ENCODE results near the gene TMEM156. TPM values are rescaled to one million over a fixed set of nuclear protein-coding genes. Genes with fewer than 3 reads are reported as not detected.

The TMEM156 gene
- total and polyA plus RNA-seq, 2 experiments from 2014 or later: not detected

DNA sequence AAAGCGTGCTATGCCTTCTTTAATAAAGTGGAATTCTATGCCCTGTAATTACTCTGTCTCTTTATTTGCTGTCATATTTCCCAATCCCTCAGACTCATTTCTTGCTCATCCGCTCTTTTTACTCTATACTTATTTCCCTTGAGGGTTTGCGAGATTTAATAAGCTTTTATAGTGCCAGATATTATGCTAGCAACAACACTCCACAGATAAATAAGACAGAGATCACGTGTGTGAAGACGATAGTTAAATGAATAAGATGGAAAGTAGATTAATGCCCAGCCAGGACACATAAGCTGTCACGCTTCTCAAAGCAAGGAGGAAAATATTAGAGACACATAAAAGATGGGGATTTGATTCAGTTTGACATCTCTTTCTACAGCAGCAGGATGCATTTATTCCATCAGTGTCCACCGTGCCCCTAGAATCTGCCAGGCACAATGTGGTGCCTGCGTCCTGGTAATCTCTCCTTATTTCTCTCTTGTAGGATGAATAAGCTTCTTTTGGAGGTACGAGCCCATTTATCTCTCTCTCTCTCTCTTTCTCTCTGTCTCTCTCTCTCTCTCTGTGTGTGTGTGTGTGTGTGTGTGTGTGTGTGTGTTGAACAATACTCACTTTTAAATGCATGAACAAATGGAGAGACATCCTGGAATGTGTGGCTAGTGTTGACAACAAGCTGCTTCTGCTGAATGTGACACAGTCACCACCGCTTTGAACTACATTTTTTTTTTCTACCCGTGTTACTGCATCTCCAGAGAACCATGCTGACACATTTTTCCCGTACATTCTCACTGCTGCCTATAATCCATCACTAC is 48.2 kb downstream of the TMEM156 start:
- no peak overlapping the region for H3K4me2 ChIP-seq
- H3K27ac ChIP-seq (ENCODE audit: low read depth): no peak overlapping the region
- Mint-ChIP-seq H3K27ac (no peak overlapping the region; the same call in 1 of the 2 replicates), H3K4me3 (no peak overlapping the region), H3K36me3 (ENCODE audit: low read depth) (no peaks in the 10 kb centered on the region), H3K4me1 (peaks cover 14% of the 10 kb centered on the region), H3K27me3 (ENCODE audit: insufficient read depth, low read depth, poor library complexity) (peaks cover 7% of the 10 kb centered on the region), H3K9me3 (no peaks in the 10 kb centered on the region)
- ATAC-seq (no peak), DNase-seq (ENCODE audit: low spot score) (no peak)
- no peaks in the 10 kb centered on the region for H3K9me2 ChIP-seq (ENCODE audit: insufficient read depth)
- H4K20me1 ChIP-seq (replicated peaks; ENCODE audit: insufficient read depth): no peaks in the 10 kb centered on the region
- no peaks in the 10 kb centered on the region for H3K27me3 ChIP-seq (ENCODE audit: insufficient read depth)
- no peaks in the 10 kb centered on the region; the same call in 1 of the 2 replicates for H3K4me1 ChIP-seq (ENCODE audit: insufficient read depth)
- no peak overlapping the region for H3K4me3 ChIP-seq
- H3K36me3 ChIP-seq (ENCODE audit: insufficient read depth): no peaks in the 10 kb centered on the region
- peak overlapping the region; percentile 64; the same call in 1 of the 2 replicates for H2AFZ ChIP-seq
- no peaks in the 10 kb centered on the region for H3K79me2 ChIP-seq (replicated peaks; ENCODE audit: insufficient read depth)
- TF ChIP-seq ETS1 (IDR thresholded peaks at IDR 0.05): no peak
- no peak for TF ChIP-seq CTCF (conservative IDR thresholded peaks at IDR 0.05; ENCODE audit: low read depth in 2 of 2)
- no peak for TF ChIP-seq EZH2 (IDR thresholded peaks at IDR 0.05; ENCODE audit: low read depth, unreplicated experiment)
- no peaks in the 10 kb centered on the region for H3F3A ChIP-seq (replicated peaks; ENCODE audit: low read depth)

DNA sequence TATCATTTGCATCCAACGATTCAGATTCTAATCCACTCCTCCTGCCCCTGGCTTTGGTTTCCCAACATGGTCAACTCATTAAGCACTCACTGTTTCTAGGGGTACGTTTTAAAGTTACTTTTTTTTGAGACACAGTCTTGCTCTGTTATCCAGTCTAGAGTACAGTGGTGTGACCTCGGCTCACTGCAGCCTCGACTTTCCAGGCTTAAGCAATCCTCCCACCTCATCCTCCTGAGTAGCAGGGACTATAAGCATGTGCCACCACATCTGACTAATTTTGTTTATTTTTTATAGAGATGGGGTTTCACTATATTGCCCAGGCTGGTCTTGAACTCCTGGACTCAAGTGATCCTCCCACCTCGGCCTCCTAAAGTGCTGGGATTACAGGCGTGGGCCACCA is 48.9 kb downstream of the TMEM156 start:
- Mint-ChIP-seq H3K4me1 (peaks cover 12% of the 10 kb centered on the region), H3K9me3 (no peaks in the 10 kb centered on the region), H3K27me3 (ENCODE audit: insufficient read depth, low read depth, poor library complexity) (peaks cover 7% of the 10 kb centered on the region), H3K27ac (no peak overlapping the region), H3K4me3 (no peak overlapping the region), H3K36me3 (ENCODE audit: low read depth) (no peaks in the 10 kb centered on the region)
- DNase-seq (ENCODE audit: low spot score) (no peak), ATAC-seq (no peak)
- H3K9me2 ChIP-seq (ENCODE audit: insufficient read depth): no peaks in the 10 kb centered on the region
- no peaks in the 10 kb centered on the region; the same call in 1 of the 2 replicates for H3K4me1 ChIP-seq (ENCODE audit: insufficient read depth)
- H3K79me2 ChIP-seq (replicated peaks; ENCODE audit: insufficient read depth): no peaks in the 10 kb centered on the region
- no peak overlapping the region for H3K4me2 ChIP-seq
- H2AFZ ChIP-seq: no peak overlapping the region
- no peaks in the 10 kb centered on the region for H3K27me3 ChIP-seq (ENCODE audit: insufficient read depth)
- no peaks in the 10 kb centered on the region for H3K36me3 ChIP-seq (ENCODE audit: insufficient read depth)
- H3F3A ChIP-seq (replicated peaks; ENCODE audit: low read depth): no peaks in the 10 kb centered on the region
- no peaks in the 10 kb centered on the region for H4K20me1 ChIP-seq (replicated peaks; ENCODE audit: insufficient read depth)
- H3K4me3 ChIP-seq: no peak overlapping the region
- TF ChIP-seq STAT1 (IDR thresholded peaks at IDR 0.05; ENCODE audit: unreplicated experiment): no peak
- H3K27ac ChIP-seq (ENCODE audit: low read depth): no peak overlapping the region

DNA sequence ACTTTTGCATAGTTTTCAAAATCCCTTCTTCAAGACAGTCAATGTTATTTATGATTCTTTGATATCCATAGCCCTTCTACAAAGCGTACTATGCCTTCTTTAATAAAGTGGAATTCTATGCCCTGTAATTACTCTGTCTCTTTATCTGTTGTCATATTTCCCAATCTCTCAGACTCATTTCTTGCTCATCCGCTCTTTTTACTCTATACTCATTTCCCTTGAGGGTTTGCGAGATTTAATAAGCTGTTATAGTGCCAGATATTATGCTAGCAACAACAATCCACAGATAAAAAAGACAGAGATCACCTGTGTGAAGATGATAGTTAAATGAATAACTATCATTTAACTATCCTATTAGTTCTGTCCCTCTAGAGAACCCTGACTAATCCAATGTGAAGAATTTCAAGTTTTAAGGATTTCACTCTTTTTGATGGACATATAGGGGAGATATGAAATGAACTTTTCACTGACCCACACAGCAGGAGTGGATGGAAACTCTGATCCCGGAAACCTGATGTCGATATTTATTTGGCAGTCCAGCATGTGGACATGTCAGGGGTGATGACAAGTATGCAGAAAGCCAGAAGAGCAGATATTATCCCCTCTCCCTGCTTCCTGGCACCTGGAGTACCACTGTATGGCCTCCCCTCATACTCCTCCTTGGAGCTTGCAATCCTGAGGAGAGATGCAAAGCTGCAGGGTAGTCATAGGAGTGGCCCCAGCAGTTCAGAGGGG is 49.7 kb downstream of the TMEM156 start:
- Mint-ChIP-seq H3K27ac (no peak overlapping the region), H3K27me3 (ENCODE audit: insufficient read depth, low read depth, poor library complexity) (peaks cover 7% of the 10 kb centered on the region), H3K4me3 (no peak overlapping the region), H3K4me1 (peaks cover 12% of the 10 kb centered on the region), H3K36me3 (ENCODE audit: low read depth) (no peaks in the 10 kb centered on the region), H3K9me3 (no peaks in the 10 kb centered on the region)
- Histone ChIP-seq H4K20me1 (replicated peaks; ENCODE audit: insufficient read depth) (no peaks in the 10 kb centered on the region), H3K36me3 (ENCODE audit: insufficient read depth) (no peaks in the 10 kb centered on the region), H3K4me3 (no peak overlapping the region), H3K4me2 (no peak overlapping the region), H3K4me1 (ENCODE audit: insufficient read depth) (no peaks in the 10 kb centered on the region; the same call in 1 of the 2 replicates), H3K79me2 (replicated peaks; ENCODE audit: insufficient read depth) (no peaks in the 10 kb centered on the region), H3F3A (replicated peaks; ENCODE audit: low read depth) (no peaks in the 10 kb centered on the region), H3K27me3 (ENCODE audit: insufficient read depth) (no peaks in the 10 kb centered on the region), H2AFZ (no peak overlapping the region), H3K27ac (ENCODE audit: low read depth) (no peak overlapping the region), H3K9me2 (ENCODE audit: insufficient read depth) (no peaks in the 10 kb centered on the region)
- no peak for DNase-seq (ENCODE audit: low spot score)
- no peak for TF ChIP-seq ETS1 (IDR thresholded peaks at IDR 0.05)
- ATAC-seq: peak; percentile 26; the same call in 2 of the 3 replicates
